ENCODE measurements around the gene AIMP1.

The AIMP1 gene

DNA sequence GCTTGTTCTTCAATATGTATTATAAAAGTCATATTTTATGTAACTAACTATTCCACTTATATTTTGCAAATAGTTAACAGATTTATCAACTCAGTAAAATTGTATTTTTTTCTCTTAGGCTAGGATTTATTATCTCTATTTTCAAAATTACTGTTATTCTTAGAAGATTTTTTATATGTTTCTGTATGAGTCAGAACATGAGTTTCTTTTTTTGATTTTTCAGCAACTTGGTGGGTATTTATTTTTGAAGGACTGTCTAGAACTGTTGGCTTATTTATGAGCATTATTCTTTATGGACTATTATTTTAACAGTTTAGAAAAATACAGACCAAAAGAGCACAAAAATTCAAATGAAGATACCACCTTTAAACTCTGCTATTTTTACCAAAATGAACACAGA is 6.8 kb downstream of the AIMP1 start:
- DNase-seq (ENCODE audit: low spot score), result no peak
- TF ChIP-seq, protein P1, sequence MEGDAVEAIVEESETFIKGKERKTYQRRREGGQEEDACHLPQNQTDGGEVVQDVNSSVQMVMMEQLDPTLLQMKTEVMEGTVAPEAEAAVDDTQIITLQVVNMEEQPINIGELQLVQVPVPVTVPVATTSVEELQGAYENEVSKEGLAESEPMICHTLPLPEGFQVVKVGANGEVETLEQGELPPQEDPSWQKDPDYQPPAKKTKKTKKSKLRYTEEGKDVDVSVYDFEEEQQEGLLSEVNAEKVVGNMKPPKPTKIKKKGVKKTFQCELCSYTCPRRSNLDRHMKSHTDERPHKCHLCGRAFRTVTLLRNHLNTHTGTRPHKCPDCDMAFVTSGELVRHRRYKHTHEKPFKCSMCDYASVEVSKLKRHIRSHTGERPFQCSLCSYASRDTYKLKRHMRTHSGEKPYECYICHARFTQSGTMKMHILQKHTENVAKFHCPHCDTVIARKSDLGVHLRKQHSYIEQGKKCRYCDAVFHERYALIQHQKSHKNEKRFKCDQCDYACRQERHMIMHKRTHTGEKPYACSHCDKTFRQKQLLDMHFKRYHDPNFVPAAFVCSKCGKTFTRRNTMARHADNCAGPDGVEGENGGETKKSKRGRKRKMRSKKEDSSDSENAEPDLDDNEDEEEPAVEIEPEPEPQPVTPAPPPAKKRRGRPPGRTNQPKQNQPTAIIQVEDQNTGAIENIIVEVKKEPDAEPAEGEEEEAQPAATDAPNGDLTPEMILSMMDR (IDR thresholded peaks at IDR 0.05; ENCODE audit: extremely low read depth, missing control alignments), result no peak

DNA sequence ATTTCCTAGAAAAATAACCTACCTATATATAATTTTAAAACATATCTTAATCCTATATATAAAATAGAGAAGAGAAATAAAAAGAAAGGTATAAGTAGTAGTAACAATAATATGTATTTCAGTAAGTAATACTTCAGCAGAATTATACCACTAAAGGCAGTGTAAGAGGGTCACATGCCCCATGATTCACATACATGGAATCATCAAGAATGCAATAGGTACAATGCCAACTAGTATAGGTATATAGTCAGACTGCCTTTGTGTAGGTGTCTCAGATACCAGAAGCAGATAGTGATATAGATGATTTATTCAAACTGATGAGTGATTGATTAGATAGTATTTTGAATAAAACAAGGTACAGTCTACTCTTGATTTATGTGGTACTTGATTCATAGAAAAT is 9.4 kb downstream of the AIMP1 start:
- DNase-seq (ENCODE audit: low spot score), result no peak
- TF ChIP-seq, protein P1 (IDR thresholded peaks at IDR 0.05; ENCODE audit: extremely low read depth, missing control alignments), result no peak

DNA sequence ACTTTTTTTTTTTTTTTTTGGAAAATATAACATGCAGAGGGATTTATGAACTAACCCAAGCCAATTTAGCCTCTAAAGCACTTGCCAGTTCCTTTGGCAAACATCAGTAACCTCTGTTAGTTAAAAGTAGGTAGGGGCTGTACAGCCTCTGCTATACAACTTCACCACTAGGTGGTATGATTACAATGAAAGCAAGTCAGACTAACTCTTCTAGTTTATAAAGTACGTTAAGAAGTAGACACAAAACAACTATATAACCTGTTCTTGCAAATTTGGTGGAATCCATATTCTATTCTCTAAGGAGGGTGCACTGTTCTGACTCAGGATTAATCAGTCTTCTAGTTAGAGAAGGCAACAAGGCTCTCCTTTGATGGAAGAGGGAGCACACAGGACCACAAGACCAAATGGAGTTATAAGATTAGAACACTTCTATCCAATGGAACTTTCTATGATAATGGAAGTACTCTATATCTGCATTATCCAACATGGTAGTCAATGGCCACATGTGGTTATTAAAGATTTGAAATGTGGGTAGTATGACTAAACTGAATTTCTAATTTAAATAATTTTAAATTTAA is 12.8 kb downstream of the AIMP1 start:
- TF ChIP-seq, protein P1 (IDR thresholded peaks at IDR 0.05; ENCODE audit: extremely low read depth, missing control alignments), result peak; percentile 23
- peak; percentile 26 for DNase-seq (ENCODE audit: low spot score)

DNA sequence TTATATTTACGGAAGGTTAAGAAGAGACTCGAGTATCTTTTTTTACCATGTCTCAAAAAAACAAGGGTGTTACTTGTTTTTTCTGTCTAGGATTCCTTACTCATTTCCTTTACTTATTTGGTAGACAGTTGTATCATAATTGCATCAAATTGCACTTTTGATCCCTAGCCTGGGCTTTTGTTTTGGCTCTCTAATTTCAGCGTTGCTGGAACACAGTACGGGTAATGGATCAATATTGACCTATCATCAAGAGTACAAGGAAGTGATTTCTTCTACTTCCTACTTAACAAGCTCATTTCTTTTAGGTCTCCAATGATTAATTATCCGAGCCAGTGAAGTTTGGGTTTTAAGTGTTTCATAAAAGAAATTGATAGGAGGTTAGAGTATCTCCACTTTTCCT is 16.8 kb downstream of the AIMP1 start:
- TF ChIP-seq, protein P1 (IDR thresholded peaks at IDR 0.05; ENCODE audit: extremely low read depth, missing control alignments), result no peak
- no peak for DNase-seq (ENCODE audit: low spot score)

DNA sequence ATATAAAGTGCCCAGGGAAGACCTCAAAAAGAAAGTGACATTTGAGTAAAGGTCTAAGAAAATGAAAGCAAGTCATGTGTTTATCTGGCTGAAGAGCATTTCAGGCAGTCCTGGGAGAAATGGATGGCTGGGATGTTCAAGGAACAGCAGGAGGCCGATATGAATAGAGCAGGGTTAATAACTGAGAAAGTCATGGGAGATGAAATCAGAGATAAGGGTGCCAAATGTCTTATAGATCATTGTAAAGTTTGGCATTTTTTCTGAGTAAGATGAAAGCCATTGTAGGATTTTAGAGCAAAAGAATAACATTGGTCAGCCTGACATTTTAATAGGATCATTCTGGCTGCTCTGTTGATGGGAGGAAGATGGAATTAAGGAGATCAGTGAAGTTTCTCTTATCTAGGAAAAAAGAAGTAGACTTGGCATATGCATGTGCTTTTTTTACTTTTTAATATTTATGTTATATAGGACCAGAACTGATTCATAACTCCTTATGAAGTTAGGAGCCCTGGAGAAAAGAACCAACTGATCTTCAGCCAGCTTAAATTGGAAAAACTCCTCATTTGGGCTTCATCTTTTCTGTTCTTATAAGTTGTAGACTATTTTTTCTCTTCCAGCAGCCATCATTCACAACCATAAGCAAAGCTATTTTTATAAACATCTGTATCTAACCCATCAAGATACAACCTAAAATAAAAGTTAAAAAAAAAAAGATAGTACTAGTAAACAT is 18.6 kb downstream of the AIMP1 start:
- no peak for DNase-seq (ENCODE audit: low spot score)
- TF ChIP-seq, protein P1 (IDR thresholded peaks at IDR 0.05; ENCODE audit: extremely low read depth, missing control alignments), result no peak

DNA sequence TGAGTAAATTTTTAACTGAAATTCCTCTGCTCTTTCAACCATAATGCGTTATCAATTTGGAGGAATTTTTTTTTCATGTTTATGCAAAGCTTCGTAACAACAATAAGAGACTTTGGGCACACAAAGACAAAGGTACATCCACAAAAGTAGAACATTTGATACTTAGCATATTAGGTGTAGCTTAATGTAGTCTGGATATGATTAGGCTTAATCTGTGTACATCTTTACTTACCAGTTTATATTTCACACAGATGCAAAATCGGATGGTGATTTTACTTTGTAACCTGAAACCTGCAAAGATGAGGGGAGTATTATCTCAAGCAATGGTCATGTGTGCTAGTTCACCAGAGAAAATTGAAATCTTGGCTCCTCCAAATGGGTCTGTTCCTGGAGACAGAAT is 20.3 kb downstream of the AIMP1 start:
- TF ChIP-seq, protein P1 (IDR thresholded peaks at IDR 0.05; ENCODE audit: extremely low read depth, missing control alignments), result no peak
- no peak for DNase-seq (ENCODE audit: low spot score)

DNA sequence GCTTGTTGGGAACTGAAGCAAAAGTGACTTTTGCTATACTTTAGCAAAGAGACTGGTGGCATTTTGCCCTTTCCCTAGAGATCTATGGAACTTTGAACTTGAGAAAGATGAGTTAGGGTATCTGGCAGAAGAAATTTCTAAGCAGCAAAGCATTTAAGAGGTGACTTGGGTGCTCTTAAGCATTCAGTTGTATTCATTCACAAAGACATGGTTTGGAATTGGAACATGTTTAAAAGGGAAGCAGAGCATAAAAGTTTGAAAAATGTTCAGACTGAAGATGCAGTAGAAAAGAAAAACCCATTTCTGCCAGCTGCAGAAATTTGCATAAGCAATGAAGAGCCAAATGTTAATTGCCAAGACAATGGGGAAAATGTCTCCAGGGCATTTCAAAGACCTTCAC is 21.6 kb downstream of the AIMP1 start:
- DNase-seq (ENCODE audit: low spot score), result no peak
- TF ChIP-seq, protein P1 (IDR thresholded peaks at IDR 0.05; ENCODE audit: extremely low read depth, missing control alignments), result no peak
